HL-60/S4 treated with retinoic acid at 250 ng/mL for 4 days and 3 days (cell line): ENCODE results near the gene EEFSEC.

Source experiments
- in situ Hi-C: fragments of 300-500 bp; cut with MboI; formaldehyde crosslinking; loops from 2 replicates; pipeline ENCODE4 v1.7.0; 2022; ENCODE audit warnings: low sequenced_read_pairs

EEFSEC gene

GRCh38 chr3:128310286-128311058 lies 157.2 kb downstream of the EEFSEC start:
- in situ Hi-C loops = no loop called here

- in situ Hi-C loops = no loop called here
These were observed 158.2 kb downstream of the EEFSEC start for GRCh38 chr3:128311441-128311844.

- in situ Hi-C loops = no loop called here
These were observed 159.0 kb downstream of the EEFSEC start for GRCh38 chr3:128312271-128312670.

- in situ Hi-C loops = no loop called here
These were observed 159.9 kb downstream of the EEFSEC start for GRCh38 chr3:128313071-128313725.

- in situ Hi-C loops = no loop called here
These were observed 160.7 kb downstream of the EEFSEC start for GRCh38 chr3:128313935-128314334.

GRCh38 chr3:128315313-128315712 lies 162.0 kb downstream of the EEFSEC start:
- in situ Hi-C loops = no loop called here

- in situ Hi-C loops = no loop called here
These were observed 163.2 kb downstream of the EEFSEC start for GRCh38 chr3:128316481-128316891.

- in situ Hi-C loops = no loop called here
These were observed 163.9 kb downstream of the EEFSEC start for GRCh38 chr3:128317101-128317697.

GRCh38 chr3:128317698-128318231 lies 164.5 kb downstream of the EEFSEC start:
- in situ Hi-C loops = no loop called here

GRCh38 chr3:128318275-128318941 lies 165.1 kb downstream of the EEFSEC start:
- in situ Hi-C loops = no loop called here

- in situ Hi-C loops = no loop called here
These were observed 165.8 kb downstream of the EEFSEC start for GRCh38 chr3:128319107-128319506.

- in situ Hi-C loops = no loop called here
These were observed 166.5 kb downstream of the EEFSEC start for GRCh38 chr3:128319741-128320141.

GRCh38 chr3:128320551-128321340 lies 167.5 kb downstream of the EEFSEC start:
- in situ Hi-C loops = no loop called here

GRCh38 chr3:128321418-128321817 lies 168.1 kb downstream of the EEFSEC start:
- in situ Hi-C loops = no loop called here

GRCh38 chr3:128322030-128323022 lies 169.0 kb downstream of the EEFSEC start:
- in situ Hi-C loops = no loop called here

- in situ Hi-C loops = no loop called here
These were observed 170.2 kb downstream of the EEFSEC start for GRCh38 chr3:128323206-128324081.

- in situ Hi-C loops = no loop called here
These were observed 171.8 kb downstream of the EEFSEC start for GRCh38 chr3:128324911-128325592.
